ENCODE results near the gene MORN1. TPM values are rescaled to one million over a fixed set of nuclear protein-coding genes. Genes with fewer than 3 reads are reported as not detected.

The MORN1 gene
- total and polyA plus RNA-seq, 2 of the 8 experiments (the other 6 are each of a cell fraction or from before 2014, with no cell fraction given) = 5.0 to 9.1 TPM

GRCh38 chr1:2408456-2408855 is 17.1 kb upstream of the MORN1 start:
- TF ChIP-seq PHF8 (conservative IDR thresholded peaks at IDR 0.05; ENCODE audit: low read depth, low read length) (no peak), SP2 (IDR thresholded peaks at IDR 0.05; ENCODE audit: low read length) (no peak), TCF12 (IDR thresholded peaks at IDR 0.05; ENCODE audit: low read depth, low read length) (no peak)
- Histone ChIP-seq H3K4me3 (ENCODE audit: extremely low read depth in 1 of 4, insufficient read depth in 2 of 4, low read depth in 3 of 4, low read length in 4 of 4) (no peak overlapping the region), H3K4ac (replicated peaks; ENCODE audit: insufficient read length, low read depth, low read length) (no peak overlapping the region), H2BK5ac (ENCODE audit: low read depth, low read length) (no peak overlapping the region), H4K8ac (ENCODE audit: extremely low read depth, insufficient read depth, low read length) (no peak overlapping the region), H2AFZ (ENCODE audit: low read length) (no peak overlapping the region), H3K4me2 (ENCODE audit: insufficient read depth in 1 of 2, low read depth in 2 of 2, low read length in 2 of 2) (no peak overlapping the region), H3K23ac (ENCODE audit: insufficient read length) (no peak overlapping the region), H3K4me1 (replicated peaks in 1 of 4; ENCODE audit: control insufficient read depth in 3 of 4, insufficient read depth in 4 of 4, low read length in 3 of 4) (peaks cover 0 to 6% (median 3%) of the 10 kb centered on the region in 4 experiments; a peak in 3 of 7 replicates), H2BK20ac (ENCODE audit: low read length) (no peak overlapping the region), H4K20me1 (replicated peaks in 1 of 2; ENCODE audit: control insufficient read depth in 1 of 2, insufficient read depth in 2 of 2, low read length in 2 of 2) (peaks cover 4 to 13% of the 10 kb centered on the region in 2 experiments), H3K27me3 (replicated peaks in 1 of 4; ENCODE audit: control insufficient read depth in 3 of 4, extremely low read depth in 1 of 4, insufficient read depth in 3 of 4, low read length in 3 of 4) (no peaks in the 10 kb centered on the region), H3K18ac (ENCODE audit: extremely low read depth, low read length) (no peak overlapping the region), H2AK5ac (ENCODE audit: low read depth, low read length) (no peak overlapping the region), H4K5ac (ENCODE audit: insufficient read length, low read depth, low read length) (no peak overlapping the region), H3K79me1 (ENCODE audit: low read depth, low read length) (no peaks in the 10 kb centered on the region), H3K14ac (ENCODE audit: insufficient read length) (no peak overlapping the region), H2BK12ac (ENCODE audit: low read depth, low read length) (no peak overlapping the region), H3K79me2 (ENCODE audit: control insufficient read depth in 1 of 2, insufficient read depth in 2 of 2, low read length in 2 of 2) (peaks cover 0 to 6% of the 10 kb centered on the region in 2 experiments; a peak in 1 of 4 replicates), H2BK120ac (replicated peaks; ENCODE audit: low read depth, low read length) (no peak overlapping the region), H3K9me3 (ENCODE audit: insufficient read depth in 2 of 2, low read depth in 1 of 2, low read length in 1 of 2) (no peaks in the 10 kb centered on the region), H3K23me2 (ENCODE audit: low read depth, low read length) (peaks cover 11% of the 10 kb centered on the region), H3K27ac (ENCODE audit: low read depth, low read length) (no peak overlapping the region), H3K9ac (replicated peaks in 1 of 4; ENCODE audit: extremely low read depth in 1 of 4, low read depth in 3 of 4, low read length in 3 of 4) (no peak overlapping the region), H2BK15ac (ENCODE audit: low read length) (no peak overlapping the region), H3K56ac (replicated peaks; ENCODE audit: insufficient read length, low read depth, low read length) (no peak overlapping the region), H4K91ac (replicated peaks; ENCODE audit: insufficient read length, low read length) (no peak overlapping the region), H3K36me3 (ENCODE audit: control insufficient read depth in 2 of 4, insufficient read depth in 4 of 4, low read length in 3 of 4) (peaks cover 17 to 34% (median 27%) of the 10 kb centered on the region in 4 experiments; a peak in 7 of 8 replicates)
- CTCF ChIA-PET (ENCODE audit: partially characterized antibody) = interaction anchor here (2.4 kb wide), 1 partner anchor 139 kb away, joined by 10 read pairs; no protein-coding TSS in a partner anchor
- DNase-seq (ENCODE audit: low read depth in 1 of 2, low spot score in 2 of 2) = no peak
- POLR2A ChIA-PET (ENCODE audit: partially characterized antibody) = interaction anchor here (1.1 to 4.4 kb wide), 3 partner anchors 11 to 24 kb away, joined by 3 to 29 read pairs (median 4); no protein-coding TSS in a partner anchor
- 95% methylated on average over 17 of the region's 24 CpGs; no CpG with 5 or more reads in 1 of the 2 experiments for WGBS, 2 experiments (ENCODE audit: extremely low coverage in 1 of 2, insufficient coverage in 1 of 2, insufficient read length in 1 of 2, insufficient replicate concordance in 2 of 2, low coverage in 1 of 2, low lambda C conversion rate in 2 of 2, missing lambda C conversion rate in 1 of 2)
- FAIRE-seq = no peak

Measured in H1 (cell line).